WERI-Rb-1 (cell line): ENCODE data around the gene ZNF710.

ENCODE experiments used
- DNase-seq: peaks from one replicate; pipeline ENCODE4 v3.0.0-alpha.2; 2020
- H3K27ac ChIP-seq: fragments of 250-450 bp; sonication (Bioruptor Pico); 2 replicates; pipeline ENCODE4 v1.5.1; 2020; ENCODE audit warnings: mild to moderate bottlenecking, moderate library complexity
- H3K27me3 ChIP-seq: fragments of 250-450 bp; sonication (Bioruptor Pico); 2 replicates; pipeline ENCODE4 v1.5.1; 2021; ENCODE audit warnings: mild to moderate bottlenecking, low read depth, moderate library complexity; ENCODE audit not compliant: insufficient read depth, severe bottlenecking
- H3K36me3 ChIP-seq: fragments of 250-450 bp; sonication (Bioruptor Pico); 2 replicates; pipeline ENCODE4 v1.5.1; 2020; ENCODE audit warnings: mild to moderate bottlenecking, moderate library complexity
- H3K4me3 ChIP-seq: 2 replicates; pipeline ENCODE4 v1.5.1; 2011; ENCODE audit warnings: low read depth, mild to moderate bottlenecking, control low read depth, low read length
- H3K9me3 ChIP-seq: fragments of 250-450 bp; sonication (Bioruptor Pico); 2 replicates; pipeline ENCODE4 v1.5.1; 2021; ENCODE audit warnings: mild to moderate bottlenecking, moderate library complexity; ENCODE audit not compliant: severe bottlenecking
- CTCF ChIP-seq: IDR thresholded peaks from 2 replicates; pipeline ENCODE4 v1.5.1; 2011; ENCODE audit warnings: low read depth, mild to moderate bottlenecking, control low read depth, inconsistent platforms, low read length

Gene ZNF710

DNA sequence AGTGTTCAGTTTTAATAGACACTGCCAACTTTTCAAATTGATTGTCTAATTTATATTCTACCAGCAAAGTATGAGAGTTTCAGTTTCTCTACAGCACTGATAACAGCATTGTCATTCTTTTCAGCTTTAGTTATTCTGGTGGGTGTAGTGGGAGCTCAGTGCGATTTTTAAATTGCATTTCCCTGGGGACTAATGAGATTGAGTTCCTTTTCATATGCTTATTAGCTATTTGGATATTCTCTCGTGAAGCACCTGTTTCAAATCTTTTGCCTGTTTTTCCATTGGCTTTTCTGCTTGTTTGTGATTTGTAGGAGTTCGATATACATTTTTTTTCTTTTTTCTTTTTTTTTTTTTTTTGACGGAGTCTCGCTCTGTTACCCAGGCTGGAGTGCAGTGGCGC lies 120.0 kb downstream of the ZNF710 start:
- DNase-seq: no peak
- H3K9me3 ChIP-seq: no peaks in the 10 kb centered on the region
- H3K27me3 ChIP-seq: no peaks in the 10 kb centered on the region
- no peak overlapping the region for H3K27ac ChIP-seq
- no peak overlapping the region for H3K4me3 ChIP-seq
- TF ChIP-seq CTCF: no peak
- H3K36me3 ChIP-seq: no peaks in the 10 kb centered on the region

DNA sequence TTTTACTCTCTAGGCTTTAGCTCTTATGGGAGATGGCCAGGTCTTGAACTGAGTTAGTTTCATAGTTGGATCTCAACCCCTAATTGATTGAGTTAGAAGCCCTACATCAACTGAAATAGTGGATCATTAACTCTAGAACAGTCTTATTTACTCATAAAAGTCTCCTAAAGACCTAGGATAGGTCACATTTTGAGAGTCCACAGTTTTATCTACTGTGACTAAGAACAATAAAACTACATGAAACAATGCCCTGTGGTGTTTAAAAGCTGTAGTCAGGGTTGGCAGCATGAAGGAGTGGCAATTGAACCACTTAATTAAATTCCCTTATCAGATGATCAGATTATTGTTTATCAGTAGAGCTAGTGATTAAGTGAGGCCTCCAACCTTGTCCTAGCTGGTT lies 123.4 kb downstream of the ZNF710 start:
- DNase-seq: no peak
- H3K36me3 ChIP-seq: no peaks in the 10 kb centered on the region
- no peak for TF ChIP-seq CTCF
- H3K27ac ChIP-seq: no peak overlapping the region
- H3K4me3 ChIP-seq: no peak overlapping the region
- H3K9me3 ChIP-seq: no peaks in the 10 kb centered on the region
- no peaks in the 10 kb centered on the region for H3K27me3 ChIP-seq

- no peak for TF ChIP-seq CTCF
- no peak for DNase-seq
- Histone ChIP-seq H3K36me3 (no peaks in the 10 kb centered on the region), H3K27ac (peak overlapping the region; percentile 71), H3K27me3 (no peaks in the 10 kb centered on the region), H3K9me3 (no peaks in the 10 kb centered on the region), H3K4me3 (no peak overlapping the region)
Measured at GRCh38 chr15:90126022-90126421, 124.9 kb downstream of the ZNF710 start.

DNA sequence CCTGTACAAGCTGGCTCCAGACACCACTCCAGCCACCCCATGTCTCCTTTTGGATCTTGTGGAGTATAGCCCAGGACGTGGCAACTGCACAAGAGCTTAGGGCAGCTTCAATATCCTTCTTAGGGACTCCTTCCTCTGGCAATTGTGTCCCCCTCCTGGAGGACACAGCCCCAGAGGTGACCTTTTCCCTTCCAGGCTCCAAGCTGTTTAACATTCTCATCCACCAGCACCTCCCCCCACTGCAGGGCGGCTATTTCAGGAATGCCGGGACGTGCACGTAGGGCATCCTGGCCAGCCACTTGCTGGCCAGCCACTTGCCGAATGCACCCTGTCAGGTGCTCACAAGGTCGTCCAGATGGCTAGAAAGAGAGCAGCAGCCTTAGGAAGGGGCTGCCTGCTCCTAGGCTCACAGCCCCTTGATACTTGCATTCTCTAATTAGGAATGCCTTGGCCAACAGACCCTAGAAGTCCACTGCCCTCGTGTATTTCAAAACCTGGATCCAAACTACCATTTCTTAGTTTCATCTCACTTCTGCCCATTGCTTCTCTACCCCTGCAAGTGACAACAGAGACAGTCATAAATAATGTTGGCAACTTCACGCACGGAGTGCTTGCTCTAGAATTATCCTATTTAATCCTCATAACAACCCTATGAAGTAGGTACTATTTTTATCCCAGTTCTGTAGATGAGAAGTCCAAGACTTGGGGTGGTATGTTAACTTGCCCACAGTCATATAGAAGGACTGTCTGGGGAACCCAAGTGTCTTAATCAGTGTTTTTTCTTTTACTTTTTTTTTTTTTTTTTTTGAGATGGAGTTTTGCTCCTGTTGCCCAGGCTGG lies 125.7 kb downstream of the ZNF710 start:
- Histone ChIP-seq H3K36me3 (no peaks in the 10 kb centered on the region), H3K27me3 (no peaks in the 10 kb centered on the region), H3K4me3 (peak overlapping the region; percentile 15), H3K9me3 (no peaks in the 10 kb centered on the region), H3K27ac (peak overlapping the region; percentile 71)
- TF ChIP-seq CTCF: no peak
- peak; percentile 86 for DNase-seq

GRCh38 chr15:90130291-90130690 lies 129.2 kb downstream of the ZNF710 start:
- H3K4me3 ChIP-seq: no peak overlapping the region
- no peak for TF ChIP-seq CTCF

More at GRCh38 chr15:90130291-90130690, 129.2 kb downstream of the ZNF710 start:
- H3K27ac ChIP-seq: no peak overlapping the region
- H3K36me3 ChIP-seq: no peaks in the 10 kb centered on the region
- no peaks in the 10 kb centered on the region for H3K9me3 ChIP-seq
- DNase-seq: no peak
- H3K27me3 ChIP-seq: no peaks in the 10 kb centered on the region
